A549 treated with AZD9567 at 1 μM for 4 hours (cell line): ENCODE measurements around the gene ATXN2. TPM values are rescaled to one million over a fixed set of nuclear protein-coding genes. Genes with fewer than 3 reads are reported as not detected.

Experiments used
- total RNA-seq: library from RNA; stranded (reverse); fragments of 200-300 nt; extraction: Qiagen RNA extraction; gene quantifications from 5 replicates; pipeline ENCODE4 v1.2.3, GENCODE V29; 2022; ENCODE audit not compliant: insufficient read depth

Gene ATXN2, protein sequence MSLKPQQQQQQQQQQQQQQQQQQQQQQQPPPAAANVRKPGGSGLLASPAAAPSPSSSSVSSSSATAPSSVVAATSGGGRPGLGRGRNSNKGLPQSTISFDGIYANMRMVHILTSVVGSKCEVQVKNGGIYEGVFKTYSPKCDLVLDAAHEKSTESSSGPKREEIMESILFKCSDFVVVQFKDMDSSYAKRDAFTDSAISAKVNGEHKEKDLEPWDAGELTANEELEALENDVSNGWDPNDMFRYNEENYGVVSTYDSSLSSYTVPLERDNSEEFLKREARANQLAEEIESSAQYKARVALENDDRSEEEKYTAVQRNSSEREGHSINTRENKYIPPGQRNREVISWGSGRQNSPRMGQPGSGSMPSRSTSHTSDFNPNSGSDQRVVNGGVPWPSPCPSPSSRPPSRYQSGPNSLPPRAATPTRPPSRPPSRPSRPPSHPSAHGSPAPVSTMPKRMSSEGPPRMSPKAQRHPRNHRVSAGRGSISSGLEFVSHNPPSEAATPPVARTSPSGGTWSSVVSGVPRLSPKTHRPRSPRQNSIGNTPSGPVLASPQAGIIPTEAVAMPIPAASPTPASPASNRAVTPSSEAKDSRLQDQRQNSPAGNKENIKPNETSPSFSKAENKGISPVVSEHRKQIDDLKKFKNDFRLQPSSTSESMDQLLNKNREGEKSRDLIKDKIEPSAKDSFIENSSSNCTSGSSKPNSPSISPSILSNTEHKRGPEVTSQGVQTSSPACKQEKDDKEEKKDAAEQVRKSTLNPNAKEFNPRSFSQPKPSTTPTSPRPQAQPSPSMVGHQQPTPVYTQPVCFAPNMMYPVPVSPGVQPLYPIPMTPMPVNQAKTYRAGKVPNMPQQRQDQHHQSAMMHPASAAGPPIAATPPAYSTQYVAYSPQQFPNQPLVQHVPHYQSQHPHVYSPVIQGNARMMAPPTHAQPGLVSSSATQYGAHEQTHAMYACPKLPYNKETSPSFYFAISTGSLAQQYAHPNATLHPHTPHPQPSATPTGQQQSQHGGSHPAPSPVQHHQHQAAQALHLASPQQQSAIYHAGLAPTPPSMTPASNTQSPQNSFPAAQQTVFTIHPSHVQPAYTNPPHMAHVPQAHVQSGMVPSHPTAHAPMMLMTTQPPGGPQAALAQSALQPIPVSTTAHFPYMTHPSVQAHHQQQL
- 46.4 to 52.8 TPM (median 49.5 TPM) in 5 replicates for total RNA-seq

DNA sequence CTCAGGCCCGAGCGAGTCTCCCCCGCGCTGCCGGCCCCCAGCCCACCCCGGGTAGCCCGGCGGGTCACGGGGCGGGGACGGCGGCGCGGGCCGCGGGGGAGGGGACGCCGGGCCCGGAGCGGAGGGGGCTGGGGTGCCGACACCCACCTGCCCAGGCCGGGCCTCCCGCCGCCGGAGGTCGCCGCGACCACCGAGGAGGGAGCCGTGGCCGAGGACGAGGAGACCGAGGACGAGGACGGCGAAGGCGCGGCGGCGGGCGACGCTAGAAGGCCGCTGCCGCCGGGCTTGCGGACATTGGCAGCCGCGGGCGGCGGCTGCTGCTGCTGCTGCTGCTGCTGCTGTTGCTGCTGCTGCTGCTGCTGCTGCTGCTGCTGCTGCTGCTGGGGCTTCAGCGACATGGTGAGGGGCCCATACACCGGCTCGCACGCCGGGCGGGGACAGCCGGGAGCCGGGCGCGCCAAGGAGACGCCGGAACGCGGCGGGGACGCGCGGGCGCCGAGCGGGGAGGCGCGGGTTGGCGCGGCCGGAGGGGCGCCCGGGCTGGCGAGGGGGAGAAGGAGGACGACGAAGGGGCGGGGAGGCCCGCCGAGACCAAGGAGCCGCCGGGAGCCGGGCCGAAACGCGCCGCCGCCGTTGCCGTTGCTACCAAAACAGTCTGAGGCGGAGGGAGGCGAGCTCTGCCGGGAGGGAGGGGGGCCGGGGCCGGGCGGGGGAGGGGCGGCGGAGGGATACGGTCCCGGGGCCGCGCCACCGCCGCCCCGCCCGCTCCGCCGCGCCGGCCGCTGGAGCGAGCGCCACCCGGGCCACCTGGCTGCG lies at the start of gene ATXN2:
TSS of gene ATXN2 (minus strand) at position 679 of the 816 bp plus-strand sequence. CDS start at position 398, 281 bp downstream.

DNA sequence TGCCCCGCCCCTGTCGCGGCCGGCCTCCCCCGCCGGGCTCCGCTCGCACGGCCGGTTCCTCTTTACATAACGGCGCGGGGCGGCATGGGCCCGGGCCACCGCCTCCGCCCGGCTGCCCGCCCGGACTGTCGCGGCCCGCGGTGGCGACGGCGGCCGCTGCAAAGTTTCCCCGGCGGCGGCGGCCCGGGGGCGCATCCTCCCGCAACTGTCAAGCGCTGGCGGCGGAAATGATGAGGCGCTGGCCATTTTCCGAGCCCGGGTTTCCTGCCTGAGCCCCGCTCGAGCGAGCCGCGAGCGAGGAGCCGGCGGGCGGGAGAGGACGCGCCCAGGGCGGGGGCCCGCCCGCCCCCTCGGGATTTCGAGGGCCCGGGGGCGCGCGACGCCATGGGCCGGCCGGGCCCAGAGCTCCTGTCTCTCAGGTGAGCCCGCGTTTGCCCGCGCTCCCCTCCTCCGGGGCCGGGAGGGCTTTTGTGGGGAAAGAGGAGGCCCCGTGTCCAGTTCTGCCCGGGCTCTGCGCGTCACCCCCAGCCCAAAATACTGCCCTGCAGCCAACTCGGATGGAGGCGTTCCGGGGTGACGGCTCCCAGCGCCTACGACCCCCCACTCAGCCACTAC lies 193.1 kb downstream of the ATXN2 start, which contains the start of gene SH2B3:
TSS of gene SH2B3 (plus strand) at position 65 of the 615 bp plus-strand sequence. CDS start 12,223 bp downstream, outside the sequence.

Other genes with a start within 250 kb of the ATXN2 start
- gene PHETA1, start 230.2 kb downstream of the ATXN2 start, total RNA-seq: 8.5 to 11.2 TPM (median 10.1 TPM) in 5 replicates
- 4.9 to 5.9 TPM (median 5.4 TPM) in 5 replicates for gene SH2B3, start 193.4 kb downstream of the ATXN2 start, total RNA-seq
- gene BRAP, start 86.6 kb upstream of the ATXN2 start, total RNA-seq: 12.7 to 14.2 TPM (median 13.0 TPM) in 5 replicates
- gene ACAD10, start 86.7 kb upstream of the ATXN2 start, total RNA-seq: 10.2 to 13.1 TPM (median 10.4 TPM) in 5 replicates
- gene ALDH2, start 167.6 kb upstream of the ATXN2 start, total RNA-seq: 83.2 to 92.6 TPM (median 88.6 TPM) in 5 replicates
- 53.0 to 64.6 TPM (median 57.4 TPM) in 5 replicates for gene MAPKAPK5, start 242.9 kb upstream of the ATXN2 start, total RNA-seq